ENCODE measurements around the gene GPR148.

Gene GPR148

DNA sequence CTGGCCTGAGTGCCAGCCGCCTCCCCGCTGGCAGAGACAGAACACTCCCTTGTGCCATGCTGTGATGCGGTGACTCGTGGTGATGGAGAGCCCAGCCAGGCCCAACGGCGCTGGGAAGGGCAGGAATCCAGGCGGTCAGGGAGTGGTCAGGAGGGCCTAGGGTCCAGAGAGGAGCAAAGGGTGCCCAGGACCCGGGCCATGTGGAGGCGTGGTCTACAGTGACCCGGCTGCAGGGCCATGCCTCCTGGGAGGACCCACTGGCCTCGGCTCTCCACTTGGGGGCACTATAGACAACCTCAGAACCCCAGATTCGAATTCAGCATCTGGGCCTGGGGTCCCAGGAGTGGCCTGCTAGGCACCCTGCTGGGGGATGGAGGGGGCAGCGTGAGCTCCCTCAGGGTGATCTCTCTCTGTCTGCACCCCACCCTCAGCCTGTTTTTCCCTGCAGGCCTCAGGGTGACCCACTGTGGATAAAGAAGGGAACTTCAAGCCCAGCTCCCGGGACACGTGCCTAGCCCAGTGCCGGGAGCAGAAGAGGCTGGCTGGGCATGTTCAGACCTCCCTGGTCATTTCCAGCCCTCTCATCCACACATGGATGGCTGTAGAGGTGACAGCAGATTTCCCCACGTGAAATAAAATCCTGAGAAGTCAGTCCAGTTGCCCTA, 39.5 kb downstream of the GPR148 start:
- DNase-seq: no peak

DNA sequence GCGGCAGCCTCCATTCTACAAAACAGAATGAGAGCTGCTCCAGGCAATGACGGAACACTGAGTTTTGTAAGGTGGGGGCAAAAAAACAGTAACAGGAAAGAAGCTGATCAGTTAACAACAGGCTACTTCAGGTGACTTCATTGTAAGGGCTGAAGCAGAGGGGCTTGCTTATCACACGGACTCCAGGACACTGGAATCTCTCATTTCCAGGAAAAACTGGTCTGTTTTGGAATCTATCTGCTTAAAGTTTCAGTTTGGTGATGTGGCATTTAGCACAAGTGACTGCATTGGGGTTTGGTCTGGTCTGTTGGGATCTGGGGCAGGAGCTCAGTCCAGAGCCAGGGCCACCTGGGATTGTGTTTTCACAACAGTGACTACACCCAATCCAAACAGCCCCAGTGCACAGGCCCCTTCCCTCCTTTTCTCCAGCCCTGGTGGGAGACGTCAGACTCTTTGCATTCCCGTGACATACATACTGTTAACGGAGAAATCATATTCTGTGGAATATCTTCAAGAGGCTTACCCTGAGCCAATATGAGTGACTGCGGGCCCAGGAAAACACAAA, 40.6 kb downstream of the GPR148 start:
- no peak for DNase-seq

DNA sequence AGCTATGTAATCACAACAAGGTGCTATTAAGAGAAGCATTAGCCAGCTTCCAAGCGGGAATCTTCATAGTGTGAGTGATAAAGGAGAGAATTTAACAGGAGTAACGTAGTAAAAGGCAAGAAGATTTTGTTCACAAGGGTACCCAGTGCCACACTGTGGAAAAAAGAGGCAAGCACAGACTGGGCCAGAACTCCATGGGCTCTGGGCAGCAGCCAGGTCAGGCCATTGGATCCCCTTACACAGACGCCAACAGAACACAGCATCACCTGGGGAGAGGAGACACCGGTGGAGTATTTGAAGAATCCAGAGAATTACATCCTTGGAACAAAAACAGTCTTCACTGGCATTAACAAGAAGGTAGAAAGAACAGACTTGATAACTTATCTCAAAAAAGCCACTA, 47.7 kb downstream of the GPR148 start:
- DNase-seq: no peak

DNA sequence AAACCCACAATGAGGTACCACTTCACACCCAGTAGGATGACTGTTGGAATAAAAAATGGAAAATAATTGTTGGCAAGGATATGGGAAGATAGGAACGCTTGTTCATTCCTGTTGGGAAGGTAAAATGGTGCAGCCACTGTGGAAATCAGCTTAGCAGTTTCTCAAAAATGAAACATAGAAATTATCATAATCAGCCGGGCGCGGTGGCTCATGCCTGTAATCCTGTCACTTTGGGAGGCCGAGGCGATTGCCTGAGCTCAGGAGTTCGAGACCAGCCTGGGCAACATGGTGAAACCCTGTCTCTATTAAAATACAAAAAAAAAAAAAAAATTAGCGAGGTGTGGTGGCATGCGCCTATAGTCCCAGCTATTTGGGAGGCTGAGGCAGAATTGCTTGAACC, 49.9 kb downstream of the GPR148 start:
- no peak for DNase-seq
